ENCODE measurements around the gene LRRC36.

LRRC36 gene

DNA sequence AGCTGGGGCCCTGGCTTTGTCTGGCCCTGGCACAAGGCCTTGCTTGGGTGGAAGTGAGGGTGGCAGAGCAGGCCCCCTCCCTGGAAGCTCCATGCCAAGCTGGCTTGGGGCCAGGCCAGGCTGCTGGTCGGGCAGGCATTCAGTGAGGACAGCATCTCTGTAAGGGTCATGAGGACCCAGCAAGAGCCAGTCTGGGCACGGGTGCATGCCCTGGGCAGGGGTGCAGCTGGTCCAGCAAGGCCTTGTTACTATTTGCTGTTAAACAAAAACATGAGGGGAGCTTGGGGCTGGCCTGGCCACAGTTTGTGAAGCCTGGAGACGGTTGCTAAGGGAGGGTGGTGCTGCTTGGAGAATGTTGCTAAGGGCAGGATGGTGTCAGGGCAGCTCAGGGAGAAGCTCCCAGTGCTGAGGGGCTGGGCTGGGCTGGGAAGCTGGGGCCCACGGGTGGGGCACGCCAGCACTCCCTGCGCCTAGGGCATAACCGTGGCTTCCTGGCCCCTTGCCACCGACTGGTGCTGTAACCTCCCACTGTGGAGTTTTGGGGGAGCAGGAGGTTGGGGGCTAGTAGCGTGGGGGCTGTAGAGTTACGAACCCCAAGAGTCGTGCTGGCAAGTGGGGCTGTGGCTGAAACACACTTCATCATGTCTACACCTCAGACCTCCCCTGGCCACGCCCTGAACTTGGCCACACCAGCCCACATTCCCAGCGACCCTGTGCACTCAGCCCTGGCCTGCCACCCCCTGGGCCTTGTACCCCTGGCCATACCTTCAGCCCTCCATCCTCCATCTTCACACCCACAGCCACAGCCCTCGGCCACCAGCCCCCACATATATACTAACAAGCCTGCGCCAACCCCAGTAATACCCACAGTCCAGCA, 65.0 kb downstream of the LRRC36 start:
- H2BK12ac ChIP-seq (ENCODE audit: low read length), result peak overlapping the region; percentile 87
- no peak overlapping the region for H4K91ac ChIP-seq (ENCODE audit: low read depth, low read length, poor library complexity)
- H3K4me1 ChIP-seq (ENCODE audit: control insufficient read depth in 2 of 2, insufficient read depth in 1 of 2, low read depth in 1 of 2, low read length in 2 of 2), result peaks cover 35 to 51% of the 10 kb centered on the region in 2 donors
- peaks cover 7% of the 10 kb centered on the region for H3K79me1 ChIP-seq (ENCODE audit: low read depth, low read length)
- no peak for DNase-seq (ENCODE audit: low spot score)
- no peak overlapping the region for H4K8ac ChIP-seq (ENCODE audit: low read depth, low read length)
- peak overlapping the region; percentile 99 for H2BK15ac ChIP-seq (ENCODE audit: low read length)
- peak overlapping the region; percentile 34 for H3K23ac ChIP-seq (ENCODE audit: low read depth, low read length, poor library complexity)
- H3K4ac ChIP-seq (ENCODE audit: low read length), result peak overlapping the region; percentile 48
- H3K9ac ChIP-seq (ENCODE audit: low read depth, low read length, poor library complexity), result peak overlapping the region; percentile 51
- H2BK5ac ChIP-seq (ENCODE audit: low read length), result peak overlapping the region; percentile 77
- H2BK120ac ChIP-seq (ENCODE audit: low read depth, low read length), result peak overlapping the region; percentile 69
- WGBS, 2 donors (ENCODE audit: extremely low coverage in 2 of 2, insufficient read length in 2 of 2, insufficient replicate concordance in 1 of 2), result no CpG with 5 or more reads among the region's 15 CpGs
- H3K36me3 ChIP-seq (replicated peaks in 1 of 2; ENCODE audit: control insufficient read depth in 2 of 2, insufficient read depth in 2 of 2, low read length in 2 of 2), result no peaks in the 10 kb centered on the region
- no peak overlapping the region for H3K4me3 ChIP-seq (ENCODE audit: low read length in 2 of 2)
- H3K14ac ChIP-seq (ENCODE audit: low read length), result no peak overlapping the region
- no peak overlapping the region for H3K27ac ChIP-seq (replicated peaks; ENCODE audit: low read length)
- peaks cover 11 to 36% (median 30%) of the 10 kb centered on the region in 3 experiments for H3K27me3 ChIP-seq (ENCODE audit: control insufficient read depth in 3 of 3, insufficient read depth in 3 of 3, low read depth in 1 of 3, low read length in 3 of 3)
- no peak overlapping the region for H2AFZ ChIP-seq (ENCODE audit: low read length)
- peak overlapping the region; percentile 98 for H3K18ac ChIP-seq (ENCODE audit: low read length)
- H3K9me3 ChIP-seq (replicated peaks in 1 of 2; ENCODE audit: control insufficient read depth in 2 of 2, insufficient read depth in 1 of 2, low read depth in 1 of 2, low read length in 2 of 2), result peaks cover 0 to 2% of the 10 kb centered on the region in 2 donors
- H2AK5ac ChIP-seq (ENCODE audit: low read depth, low read length), result peak overlapping the region; percentile 97
- H3K4me2 ChIP-seq (ENCODE audit: insufficient read depth, low read length, poor library complexity, severe bottlenecking), result no peak overlapping the region

DNA sequence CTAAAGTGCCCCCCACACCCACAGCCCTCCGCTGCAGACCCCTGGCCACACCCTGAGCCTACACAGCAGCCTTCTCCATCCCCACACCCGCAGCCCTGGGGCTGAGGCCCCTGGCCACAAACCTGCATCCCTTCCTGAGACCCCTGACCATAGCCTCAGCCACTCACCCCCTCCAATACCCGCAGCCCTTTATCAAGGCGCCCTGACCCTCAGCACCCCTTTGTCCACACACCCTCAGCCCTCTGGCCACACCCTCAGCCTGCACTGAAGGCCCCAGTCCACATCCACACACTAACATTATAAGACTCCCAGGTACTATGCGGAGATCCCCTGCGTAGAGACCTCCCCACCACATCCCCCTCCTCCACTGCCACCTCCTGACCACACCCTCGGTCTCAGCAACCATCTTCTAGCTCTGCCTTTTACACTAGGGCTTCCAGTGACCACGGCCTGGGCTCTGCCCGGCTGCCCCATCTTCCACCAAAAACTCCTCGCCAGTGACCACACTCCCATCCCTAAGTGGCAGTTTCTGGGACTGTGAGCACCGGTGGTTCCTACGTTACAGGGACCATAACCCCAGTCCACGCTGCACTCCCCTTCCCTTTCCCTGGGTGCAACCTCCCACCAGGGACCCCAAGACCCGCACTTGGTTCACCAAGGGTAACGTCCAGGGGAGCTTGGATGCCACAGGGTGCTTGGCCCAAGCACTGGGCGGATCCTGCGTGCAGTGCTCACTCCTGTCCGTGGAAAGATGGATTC, 65.9 kb downstream of the LRRC36 start:
- Histone ChIP-seq H2BK15ac (ENCODE audit: low read length) (peak overlapping the region; percentile 99), H2AK5ac (ENCODE audit: low read depth, low read length) (peak overlapping the region; percentile 97), H2BK12ac (ENCODE audit: low read length) (peak overlapping the region; percentile 99), H3K4ac (ENCODE audit: low read length) (peak overlapping the region; percentile 48), H4K91ac (ENCODE audit: low read depth, low read length, poor library complexity) (peak overlapping the region; percentile 86), H3K14ac (ENCODE audit: low read length) (peak overlapping the region; percentile 99), H3K9ac (ENCODE audit: low read depth, low read length, poor library complexity) (peak overlapping the region; percentile 66), H3K4me2 (ENCODE audit: insufficient read depth, low read length, poor library complexity, severe bottlenecking) (peak overlapping the region; percentile 75), H3K23ac (ENCODE audit: low read depth, low read length, poor library complexity) (peak overlapping the region; percentile 34), H3K9me3 (replicated peaks in 1 of 2; ENCODE audit: control insufficient read depth in 2 of 2, insufficient read depth in 1 of 2, low read depth in 1 of 2, low read length in 2 of 2) (peaks cover 0 to 2% of the 10 kb centered on the region in 2 donors), H3K18ac (ENCODE audit: low read length) (peak overlapping the region; percentile 98), H3K79me1 (ENCODE audit: low read depth, low read length) (peaks cover 7% of the 10 kb centered on the region), H3K4me1 (ENCODE audit: control insufficient read depth in 2 of 2, insufficient read depth in 1 of 2, low read depth in 1 of 2, low read length in 2 of 2) (peaks cover 43 to 54% of the 10 kb centered on the region in 2 donors), H2BK5ac (ENCODE audit: low read length) (peak overlapping the region; percentile 77), H3K27ac (replicated peaks; ENCODE audit: low read length) (no peak overlapping the region), H2AFZ (ENCODE audit: low read length) (peak overlapping the region; percentile 91), H2BK120ac (ENCODE audit: low read depth, low read length) (peak overlapping the region; percentile 96), H3K4me3 (ENCODE audit: low read length in 2 of 2) (peak overlapping the region; percentile 41 to 72), H3K36me3 (replicated peaks in 1 of 2; ENCODE audit: control insufficient read depth in 2 of 2, insufficient read depth in 2 of 2, low read length in 2 of 2) (no peaks in the 10 kb centered on the region), H3K27me3 (ENCODE audit: control insufficient read depth in 3 of 3, insufficient read depth in 3 of 3, low read depth in 1 of 3, low read length in 3 of 3) (peaks cover 11 to 36% (median 25%) of the 10 kb centered on the region in 3 experiments), H4K8ac (ENCODE audit: low read depth, low read length) (peak overlapping the region; percentile 29)
- WGBS, 2 donors (ENCODE audit: extremely low coverage in 2 of 2, insufficient read length in 2 of 2, insufficient replicate concordance in 1 of 2), result no CpG with 5 or more reads among the region's 18 CpGs
- DNase-seq (ENCODE audit: low spot score), result no peak

DNA sequence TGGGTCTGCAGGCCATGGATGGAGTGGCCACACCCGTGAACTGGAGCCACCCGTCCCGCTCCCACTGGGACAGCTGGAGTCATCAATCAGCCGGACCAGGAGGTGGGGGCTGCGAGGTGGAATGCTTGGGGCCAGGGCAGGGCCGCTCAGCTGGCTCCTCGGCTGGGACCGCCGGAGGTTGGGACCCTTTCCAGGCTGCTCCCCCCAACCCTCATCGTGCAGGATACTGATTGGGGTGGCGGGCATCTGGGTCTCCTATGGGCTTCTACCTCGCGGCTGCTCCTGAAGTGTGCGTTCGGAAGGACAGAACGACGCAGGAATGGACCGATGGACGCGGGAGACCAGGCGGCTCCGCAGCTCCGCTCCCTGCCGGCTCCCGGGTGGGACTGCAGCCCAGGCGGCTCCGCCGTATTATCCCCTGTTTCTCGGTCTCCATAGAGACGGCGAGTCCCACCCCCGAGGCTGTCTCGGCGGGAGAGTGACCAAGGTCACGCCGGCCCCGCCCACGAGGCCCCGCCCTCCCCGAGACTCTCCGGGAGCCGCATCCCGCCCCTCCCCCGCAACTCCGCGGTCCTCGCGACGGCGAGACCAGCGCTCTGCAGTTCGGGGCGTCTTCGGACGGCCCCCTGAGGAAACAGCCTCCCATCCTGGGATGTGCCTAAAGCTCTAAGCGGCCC, 66.6 kb downstream of the LRRC36 start, which contains the start of gene TPPP3:
TPPP3 (minus strand) TSS at position 388 of the 677 bp plus-strand sequence. CDS start 2,387 bp downstream, outside the sequence.
- H3K18ac ChIP-seq (ENCODE audit: low read length), result peak within 1 kb of the TSS; percentile 98
- peak within 1 kb of the TSS; percentile 77 for H2BK5ac ChIP-seq (ENCODE audit: low read length)
- peak within 1 kb of the TSS; percentile 96 for H2BK120ac ChIP-seq (ENCODE audit: low read depth, low read length)
- H3K4me1 ChIP-seq (ENCODE audit: control insufficient read depth in 2 of 2, insufficient read depth in 1 of 2, low read depth in 1 of 2, low read length in 2 of 2), result peaks cover 47 to 57% of the 10 kb centered on the region in 2 donors
- H4K91ac ChIP-seq (ENCODE audit: low read depth, low read length, poor library complexity), result peak within 1 kb of the TSS; percentile 86
- peaks cover 11 to 38% (median 21%) of the 10 kb centered on the region in 3 experiments for H3K27me3 ChIP-seq (ENCODE audit: control insufficient read depth in 3 of 3, insufficient read depth in 3 of 3, low read depth in 1 of 3, low read length in 3 of 3)
- WGBS, 2 donors (ENCODE audit: extremely low coverage in 2 of 2, insufficient read length in 2 of 2, insufficient replicate concordance in 1 of 2), result no CpG with 5 or more reads among the region's 56 CpGs
- H3K79me1 ChIP-seq (ENCODE audit: low read depth, low read length), result peaks cover 5% of the 10 kb centered on the region
- no peak within 1 kb of the TSS for H3K27ac ChIP-seq (replicated peaks; ENCODE audit: low read length)
- H2BK12ac ChIP-seq (ENCODE audit: low read length), result peak within 1 kb of the TSS; percentile 99
- peak within 1 kb of the TSS; percentile 99 for H2BK15ac ChIP-seq (ENCODE audit: low read length)
- no peak within 1 kb of the TSS for H3K4ac ChIP-seq (ENCODE audit: low read length)
- peak within 1 kb of the TSS; percentile 91 for H2AFZ ChIP-seq (ENCODE audit: low read length)
- H3K4me2 ChIP-seq (ENCODE audit: insufficient read depth, low read length, poor library complexity, severe bottlenecking), result peak within 1 kb of the TSS; percentile 75
- peak within 1 kb of the TSS; percentile 97 for H2AK5ac ChIP-seq (ENCODE audit: low read depth, low read length)
- peaks cover 0 to 2% of the 10 kb centered on the region in 2 donors for H3K9me3 ChIP-seq (replicated peaks in 1 of 2; ENCODE audit: control insufficient read depth in 2 of 2, insufficient read depth in 1 of 2, low read depth in 1 of 2, low read length in 2 of 2)
- H4K8ac ChIP-seq (ENCODE audit: low read depth, low read length), result peak within 1 kb of the TSS; percentile 29
- no peaks in the 10 kb centered on the region for H3K36me3 ChIP-seq (replicated peaks in 1 of 2; ENCODE audit: control insufficient read depth in 2 of 2, insufficient read depth in 2 of 2, low read length in 2 of 2)
- H3K9ac ChIP-seq (ENCODE audit: low read depth, low read length, poor library complexity), result peak within 1 kb of the TSS; percentile 66
- peak within 1 kb of the TSS; percentile 76 for H3K23ac ChIP-seq (ENCODE audit: low read depth, low read length, poor library complexity)
- H3K14ac ChIP-seq (ENCODE audit: low read length), result peak within 1 kb of the TSS; percentile 99
- H3K4me3 ChIP-seq (ENCODE audit: low read length in 2 of 2), result peak within 1 kb of the TSS; percentile 41 to 72
- peak; percentile 85 for DNase-seq (ENCODE audit: low spot score)

Measured in neuronal stem cell (in vitro differentiated cells).